ENCODE data around the gene CELA2A.

The CELA2A gene

DNA sequence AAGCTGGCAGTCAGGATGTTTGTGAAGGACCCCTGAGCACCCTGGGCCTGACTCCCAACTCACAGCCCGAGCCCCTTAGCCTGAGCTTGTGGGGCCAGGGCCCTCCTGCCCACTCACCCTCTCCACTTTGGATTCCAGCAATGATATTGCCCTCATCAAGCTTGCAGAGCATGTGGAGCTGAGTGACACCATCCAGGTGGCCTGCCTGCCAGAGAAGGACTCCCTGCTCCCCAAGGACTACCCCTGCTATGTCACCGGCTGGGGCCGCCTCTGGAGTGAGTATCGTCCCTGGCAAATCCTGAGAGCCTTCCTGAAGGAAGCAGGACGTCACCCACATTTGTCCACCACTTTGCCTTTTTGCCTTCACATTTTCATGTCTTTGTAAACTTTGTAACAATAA is 13.3 kb upstream of the CELA2A start:
- H3F3A ChIP-seq (ENCODE audit: low read depth) = no peaks in the 10 kb centered on the region
- no peaks in the 10 kb centered on the region for H3K79me2 ChIP-seq (ENCODE audit: insufficient read depth, low read length)
- no peak for TF ChIP-seq CTCF (conservative IDR thresholded peaks at IDR 0.05; ENCODE audit: low read length)
- H3K9me3 ChIP-seq (ENCODE audit: insufficient read depth, low read depth, low read length) = no peaks in the 10 kb centered on the region
- H4K20me1 ChIP-seq (ENCODE audit: insufficient read depth, low read length, poor library complexity, severe bottlenecking) = no peaks in the 10 kb centered on the region
- no peaks in the 10 kb centered on the region for H3K27me3 ChIP-seq (ENCODE audit: insufficient read depth, low read length, poor library complexity, severe bottlenecking)
- H3K9me2 ChIP-seq (replicated peaks; ENCODE audit: low read depth, low read length) = no peaks in the 10 kb centered on the region
- H2AFZ ChIP-seq (ENCODE audit: low read length) = no peak overlapping the region
- H3K4me2 ChIP-seq (ENCODE audit: low read depth, low read length, poor library complexity, severe bottlenecking) = no peak overlapping the region
- no peak overlapping the region for H3K9ac ChIP-seq (ENCODE audit: low read depth, low read length, poor library complexity, severe bottlenecking)
- no peaks in the 10 kb centered on the region for H3K4me1 ChIP-seq (ENCODE audit: insufficient read depth, low read length, poor library complexity, severe bottlenecking)
- no peaks in the 10 kb centered on the region for H3K36me3 ChIP-seq (ENCODE audit: insufficient read depth, low read length)
- H3K4me3 ChIP-seq (ENCODE audit: low read length, poor library complexity, severe bottlenecking) = no peak overlapping the region

- H4K20me1 ChIP-seq (ENCODE audit: insufficient read depth, low read length, poor library complexity, severe bottlenecking) = no peaks in the 10 kb centered on the region
- no peaks in the 10 kb centered on the region for H3K36me3 ChIP-seq (ENCODE audit: insufficient read depth, low read length)
- no peak overlapping the region for H3K9ac ChIP-seq (ENCODE audit: low read depth, low read length, poor library complexity, severe bottlenecking)
- no peaks in the 10 kb centered on the region for H3F3A ChIP-seq (ENCODE audit: low read depth)
- H3K9me3 ChIP-seq (ENCODE audit: insufficient read depth, low read depth, low read length) = no peaks in the 10 kb centered on the region
- no peaks in the 10 kb centered on the region for H3K27me3 ChIP-seq (ENCODE audit: insufficient read depth, low read length, poor library complexity, severe bottlenecking)
- TF ChIP-seq EZH2phosphoT487 (IDR thresholded peaks at IDR 0.05; ENCODE audit: borderline replicate concordance) (no peak), CTCF (conservative IDR thresholded peaks at IDR 0.05; ENCODE audit: low read length) (no peak)
- no peak overlapping the region for H3K4me2 ChIP-seq (ENCODE audit: low read depth, low read length, poor library complexity, severe bottlenecking)
- H3K79me2 ChIP-seq (ENCODE audit: insufficient read depth, low read length) = no peaks in the 10 kb centered on the region
- no peak overlapping the region for H3K4me3 ChIP-seq (ENCODE audit: low read length, poor library complexity, severe bottlenecking)
- H2AFZ ChIP-seq (ENCODE audit: low read length) = no peak overlapping the region
- no peaks in the 10 kb centered on the region for H3K9me2 ChIP-seq (replicated peaks; ENCODE audit: low read depth, low read length)
- no peaks in the 10 kb centered on the region for H3K4me1 ChIP-seq (ENCODE audit: insufficient read depth, low read length, poor library complexity, severe bottlenecking)
These were observed 11.8 kb upstream of the CELA2A start for GRCh38 chr1:15444468-15445389.

GRCh38 chr1:15445390-15446122 is 11.0 kb upstream of the CELA2A start:
- H3K9ac ChIP-seq (ENCODE audit: low read depth, low read length, poor library complexity, severe bottlenecking) = no peak overlapping the region
- no peaks in the 10 kb centered on the region for H3K9me3 ChIP-seq (ENCODE audit: insufficient read depth, low read depth, low read length)
- H3K27me3 ChIP-seq (ENCODE audit: insufficient read depth, low read length, poor library complexity, severe bottlenecking) = no peaks in the 10 kb centered on the region
- no peak for TF ChIP-seq CTCF (conservative IDR thresholded peaks at IDR 0.05; ENCODE audit: low read length)
- TF ChIP-seq EZH2phosphoT487 (IDR thresholded peaks at IDR 0.05; ENCODE audit: borderline replicate concordance) = no peak
- no peaks in the 10 kb centered on the region for H3K79me2 ChIP-seq (ENCODE audit: insufficient read depth, low read length)
- no peak overlapping the region for H2AFZ ChIP-seq (ENCODE audit: low read length)
- H3K4me2 ChIP-seq (ENCODE audit: low read depth, low read length, poor library complexity, severe bottlenecking) = no peak overlapping the region
- H4K20me1 ChIP-seq (ENCODE audit: insufficient read depth, low read length, poor library complexity, severe bottlenecking) = no peaks in the 10 kb centered on the region
- no peaks in the 10 kb centered on the region for H3K9me2 ChIP-seq (replicated peaks; ENCODE audit: low read depth, low read length)
- no peak overlapping the region for H3K4me3 ChIP-seq (ENCODE audit: low read length, poor library complexity, severe bottlenecking)
- no peaks in the 10 kb centered on the region for H3F3A ChIP-seq (ENCODE audit: low read depth)
- no peaks in the 10 kb centered on the region for H3K36me3 ChIP-seq (ENCODE audit: insufficient read depth, low read length)
- H3K4me1 ChIP-seq (ENCODE audit: insufficient read depth, low read length, poor library complexity, severe bottlenecking) = no peaks in the 10 kb centered on the region
